Gastroesophageal sphincter (tissue), 3 donors: ENCODE results near the gene ZFYVE28.

Experiments
- CTCF ChIP-seq, 4 experiments: fragments of 200-600 bp in 2 of 4; fragments of 450-650 bp in 2 of 4; sonication (generic) in 1 of 4; IDR thresholded peaks; one replicate each; pipeline ENCODE4 v1.5.1; 2017 to 2019; ENCODE audit warnings: antibody characterized with exemption in 4 of 4, mild to moderate bottlenecking in 2 of 4, moderate library complexity in 2 of 4
- POLR2AphosphoS5 ChIP-seq: sonication (generic); formaldehyde crosslinking; IDR thresholded peaks from one replicate; pipeline ENCODE4 v1.6.1; 2017; ENCODE audit warnings: antibody characterized with exemption

- TF ChIP-seq CTCF (IDR thresholded peaks at IDR 0.05) (no peak), POLR2AphosphoS5 (no peak)
Measured at GRCh38 chr4:2461246-2461960, 43.0 kb upstream of the ZFYVE28 start.
